Neural progenitor cell (in vitro differentiated cells): ENCODE measurements around the gene U2AF2. TPM values are rescaled to one million over a fixed set of nuclear protein-coding genes. Genes with fewer than 3 reads are reported as not detected.

Experiments used
- DNase-seq: peaks from one replicate; pipeline ENCODE4 v3.0.0-alpha.2; 2016; ENCODE audit warnings: low spot score
- H2AFZ ChIP-seq: fragments of 200-600 bp; sonication (generic); replicated peaks from 2 replicates; pipeline ENCODE4 v1.6.1; 2016; ENCODE audit warnings: antibody characterized with exemption
- H3F3A ChIP-seq: fragments of 200-600 bp; sonication (generic); 2 replicates; pipeline ENCODE4 v1.6.1; 2016; ENCODE audit warnings: antibody characterized with exemption, low read depth
- H3K27ac ChIP-seq: fragments of 200-600 bp; sonication (generic); 2 replicates; pipeline ENCODE4 v1.5.1; 2016; ENCODE audit warnings: mild to moderate bottlenecking
- H3K27me3 ChIP-seq: fragments of 200-600 bp; sonication (generic); 2 replicates; pipeline ENCODE4 v1.6.1; 2016; ENCODE audit warnings: mild to moderate bottlenecking, moderate library complexity
- H3K36me3 ChIP-seq: fragments of 200-600 bp; sonication (generic); 2 replicates; pipeline ENCODE4 v1.5.1; 2016
- H3K4me1 ChIP-seq: fragments of 200-600 bp; sonication (generic); 2 replicates; pipeline ENCODE4 v1.6.1; 2016; ENCODE audit warnings: mixed run types
- H3K4me2 ChIP-seq: fragments of 200-600 bp; sonication (generic); 2 replicates; pipeline ENCODE4 v1.6.1; 2016
- H3K4me3 ChIP-seq: fragments of 200-600 bp; sonication (generic); 2 replicates; pipeline ENCODE4 v1.5.1; 2016
- H3K79me2 ChIP-seq: fragments of 200-600 bp; sonication (generic); 2 replicates; pipeline ENCODE4 v1.6.1; 2016; ENCODE audit warnings: low read depth
- H3K9ac ChIP-seq: fragments of 200-600 bp; sonication (generic); 2 replicates; pipeline ENCODE4 v1.6.1; 2016
- H3K9me3 ChIP-seq: fragments of 200-600 bp; sonication (generic); 2 replicates; pipeline ENCODE4 v1.5.1; 2016; ENCODE audit warnings: low read depth
- H4K20me1 ChIP-seq: fragments of 200-600 bp; sonication (generic); 2 replicates; pipeline ENCODE4 v1.6.1; 2016; ENCODE audit warnings: low read depth
- H3K27ac Mint-ChIP-seq: 3 replicates; pipeline ENCODE4 v1.8.0; 2021; ENCODE audit warnings: mixed read lengths
- H3K27me3 Mint-ChIP-seq: 2 replicates; pipeline ENCODE4 v1.8.0; 2022; ENCODE audit warnings: low read depth, mild to moderate bottlenecking, inconsistent platforms, moderate library complexity, mixed read lengths; ENCODE audit not compliant: insufficient read depth
- H3K36me3 Mint-ChIP-seq: 3 replicates; pipeline ENCODE4 v1.8.0; 2021; ENCODE audit warnings: mixed read lengths
- H3K4me1 Mint-ChIP-seq: 3 replicates; pipeline ENCODE4 v1.8.0; 2021; ENCODE audit warnings: mixed read lengths
- H3K4me3 Mint-ChIP-seq: 3 replicates; pipeline ENCODE4 v1.8.0; 2021; ENCODE audit warnings: mild to moderate bottlenecking, moderate library complexity, mixed read lengths
- H3K9me3 Mint-ChIP-seq: 3 replicates; pipeline ENCODE4 v1.8.0; 2020; ENCODE audit warnings: mixed read lengths
- CTCF ChIP-seq: fragments of 200-600 bp; sonication (generic); IDR thresholded peaks from 2 replicates; pipeline ENCODE4 v1.5.1; 2017; ENCODE audit warnings: antibody characterized with exemption, mild to moderate bottlenecking
- EZH2 ChIP-seq: fragments of 200-600 bp; sonication (generic); IDR thresholded peaks from 2 replicates; pipeline ENCODE4 v1.6.1; 2017; ENCODE audit warnings: antibody characterized with exemption, mild to moderate bottlenecking, moderate library complexity
- EZH2phosphoT487 ChIP-seq: fragments of 200-600 bp; sonication (generic); IDR thresholded peaks from 2 replicates; pipeline ENCODE4 v1.6.1; 2017; ENCODE audit warnings: antibody characterized with exemption
- total RNA-seq: library from RNA; depleted of rRNA; stranded (reverse); fragments of >200 nt; gene quantifications from 2 replicates; pipeline ENCODE4 v1.2.3, GENCODE V29; 2015; ENCODE audit warnings: low replicate concordance

U2AF2 gene
- total RNA-seq, 1 donor from 2014 or later, result 124 TPM

GRCh38 chr19:55671054-55671378, 16.2 kb downstream of the U2AF2 start:
- Mint-ChIP-seq H3K27me3 (peaks cover 11% of the 10 kb centered on the region), H3K27ac (no peak overlapping the region), H3K4me3 (peak overlapping the region; percentile 67), H3K4me1 (peaks cover 29% of the 10 kb centered on the region), H3K36me3 (peaks cover 18% of the 10 kb centered on the region), H3K9me3 (no peaks in the 10 kb centered on the region)
- H3K4me1 ChIP-seq, result peaks cover 11% of the 10 kb centered on the region
- no peak overlapping the region for H3K9ac ChIP-seq
- peaks cover 46% of the 10 kb centered on the region for H3F3A ChIP-seq
- no peak for DNase-seq
- no peak overlapping the region for H3K4me2 ChIP-seq
- H3K27ac ChIP-seq, result peak overlapping the region; percentile 20
- TF ChIP-seq CTCF, result no peak
- no peak for TF ChIP-seq EZH2phosphoT487
- no peak for TF ChIP-seq EZH2
- no peaks in the 10 kb centered on the region for H3K9me3 ChIP-seq
- no peak overlapping the region for H3K4me3 ChIP-seq
- H2AFZ ChIP-seq, result no peak overlapping the region
- H4K20me1 ChIP-seq, result peaks cover 85% of the 10 kb centered on the region
- no peaks in the 10 kb centered on the region for H3K27me3 ChIP-seq
- no peaks in the 10 kb centered on the region for H3K36me3 ChIP-seq
- H3K79me2 ChIP-seq, result peaks cover 81% of the 10 kb centered on the region

GRCh38 chr19:55672418-55672817, 17.6 kb downstream of the U2AF2 start:
- Histone ChIP-seq H3K4me2 (no peak overlapping the region), H3K4me3 (no peak overlapping the region), H3K79me2 (peaks cover 81% of the 10 kb centered on the region), H3K27ac (no peak overlapping the region), H3K9me3 (no peaks in the 10 kb centered on the region), H3K4me1 (peaks cover 19% of the 10 kb centered on the region), H3K27me3 (no peaks in the 10 kb centered on the region), H3K36me3 (no peaks in the 10 kb centered on the region), H3K9ac (no peak overlapping the region), H2AFZ (no peak overlapping the region), H3F3A (peaks cover 46% of the 10 kb centered on the region), H4K20me1 (peaks cover 84% of the 10 kb centered on the region)
- Mint-ChIP-seq H3K27ac (no peak overlapping the region), H3K4me3 (peak overlapping the region; percentile 54), H3K4me1 (peaks cover 36% of the 10 kb centered on the region), H3K27me3 (peaks cover 11% of the 10 kb centered on the region), H3K36me3 (peaks cover 18% of the 10 kb centered on the region), H3K9me3 (no peaks in the 10 kb centered on the region)
- TF ChIP-seq EZH2phosphoT487 (no peak), EZH2 (no peak), CTCF (no peak)
- DNase-seq, result no peak

- Histone ChIP-seq H3K27me3 (no peaks in the 10 kb centered on the region), H3K4me3 (no peak overlapping the region), H3K9me3 (no peaks in the 10 kb centered on the region), H3K79me2 (peaks cover 81% of the 10 kb centered on the region), H3F3A (peaks cover 46% of the 10 kb centered on the region), H3K4me1 (peaks cover 19% of the 10 kb centered on the region), H4K20me1 (peaks cover 80% of the 10 kb centered on the region), H3K27ac (peak overlapping the region; percentile 20), H2AFZ (no peak overlapping the region), H3K36me3 (no peaks in the 10 kb centered on the region), H3K4me2 (peak overlapping the region; percentile 87), H3K9ac (no peak overlapping the region)
- peak overlapping the region; percentile 81 for H3K4me3 Mint-ChIP-seq
- H3K27ac Mint-ChIP-seq, result peak overlapping the region; percentile 29
- peaks cover 14% of the 10 kb centered on the region for H3K27me3 Mint-ChIP-seq
- peaks cover 18% of the 10 kb centered on the region for H3K36me3 Mint-ChIP-seq
- no peak for TF ChIP-seq EZH2
- no peak for TF ChIP-seq EZH2phosphoT487
- TF ChIP-seq CTCF, result no peak
- no peaks in the 10 kb centered on the region for H3K9me3 Mint-ChIP-seq
- H3K4me1 Mint-ChIP-seq, result peaks cover 36% of the 10 kb centered on the region
- DNase-seq, result peak; percentile 28
These were observed 18.6 kb downstream of the U2AF2 start for GRCh38 chr19:55673465-55673864.
